IPS-20b (cell line): Measurements from ENCODE around the gene ST6GALNAC1.

Source experiments
- H3K27ac ChIP-seq: one replicate; pipeline ENCODE4 v1.5.1; 2013; ENCODE audit warnings: low read length
- H3K27me3 ChIP-seq: 2 replicates; pipeline ENCODE4 v1.6.1; 2013; ENCODE audit warnings: mild to moderate bottlenecking, low read length, inconsistent platforms; ENCODE audit not compliant: insufficient read depth
- H3K36me3 ChIP-seq: 2 replicates; pipeline ENCODE4 v1.6.1; 2013; ENCODE audit warnings: low read depth, mild to moderate bottlenecking, inconsistent platforms, low read length, moderate library complexity; ENCODE audit not compliant: insufficient read depth
- H3K4me1 ChIP-seq: 2 replicates; pipeline ENCODE4 v1.6.1; 2013; ENCODE audit warnings: mild to moderate bottlenecking, control low read depth, inconsistent platforms, low read length, moderate library complexity; ENCODE audit not compliant: insufficient read depth
- H3K4me3 ChIP-seq: 2 replicates; pipeline ENCODE4 v1.5.1; 2013; ENCODE audit warnings: mild to moderate bottlenecking, low read length, inconsistent platforms
- H3K9ac ChIP-seq: 2 replicates; pipeline ENCODE4 v1.6.1; 2013; ENCODE audit warnings: low read depth, mild to moderate bottlenecking, inconsistent platforms, low read length, moderate library complexity
- H3K9me3 ChIP-seq: 2 replicates; pipeline ENCODE4 v1.6.1; 2013; ENCODE audit warnings: mild to moderate bottlenecking, low read depth, low read length, inconsistent platforms; ENCODE audit not compliant: insufficient read depth

The ST6GALNAC1 gene

DNA sequence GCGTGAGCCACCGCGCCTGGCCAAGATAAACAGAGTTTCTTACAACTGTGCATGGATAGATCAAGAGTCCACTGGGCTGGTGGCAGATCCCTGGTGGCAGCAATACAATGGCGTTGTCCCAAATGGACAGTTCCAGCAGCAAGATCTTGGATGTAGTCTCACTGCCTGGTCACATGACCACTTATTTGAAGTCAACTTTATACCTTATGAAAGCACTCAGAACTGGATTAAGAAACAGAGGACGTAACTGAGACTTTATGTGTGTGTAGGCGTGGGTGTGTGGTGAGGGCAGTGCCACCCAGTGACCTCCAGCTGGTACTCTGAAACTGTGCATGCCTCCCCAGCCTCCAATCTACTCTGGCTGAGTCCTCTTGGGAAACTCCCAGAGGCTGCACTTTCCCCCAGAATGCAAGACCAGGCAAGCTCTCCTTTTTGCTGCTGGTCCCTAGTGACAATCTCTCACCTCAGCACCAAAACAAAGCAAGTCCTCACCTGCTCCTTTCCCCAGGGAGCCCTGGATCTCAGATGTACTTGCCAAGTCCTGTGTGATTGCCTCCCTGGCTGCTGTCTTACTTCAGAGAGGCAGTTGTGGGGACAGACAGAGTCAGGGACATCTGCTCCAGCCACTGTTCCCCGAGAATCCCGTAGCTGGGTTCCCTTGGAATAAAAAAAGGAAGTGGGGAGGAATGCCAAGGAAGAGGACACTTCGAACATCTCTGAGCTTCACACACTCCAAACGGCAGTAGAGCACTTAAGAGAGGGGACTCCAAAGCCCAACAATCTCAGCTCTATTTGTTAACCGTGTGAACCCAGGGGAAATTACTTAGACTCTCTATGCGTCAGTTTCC, 46.2 kb downstream of the ST6GALNAC1 start:
- H3K27ac ChIP-seq: no peak overlapping the region
- no peak overlapping the region for H3K4me3 ChIP-seq
- no peaks in the 10 kb centered on the region for H3K36me3 ChIP-seq
- H3K9me3 ChIP-seq: no peaks in the 10 kb centered on the region
- H3K27me3 ChIP-seq: no peaks in the 10 kb centered on the region
- H3K4me1 ChIP-seq: peaks cover 10% of the 10 kb centered on the region
- H3K9ac ChIP-seq: no peak overlapping the region

DNA sequence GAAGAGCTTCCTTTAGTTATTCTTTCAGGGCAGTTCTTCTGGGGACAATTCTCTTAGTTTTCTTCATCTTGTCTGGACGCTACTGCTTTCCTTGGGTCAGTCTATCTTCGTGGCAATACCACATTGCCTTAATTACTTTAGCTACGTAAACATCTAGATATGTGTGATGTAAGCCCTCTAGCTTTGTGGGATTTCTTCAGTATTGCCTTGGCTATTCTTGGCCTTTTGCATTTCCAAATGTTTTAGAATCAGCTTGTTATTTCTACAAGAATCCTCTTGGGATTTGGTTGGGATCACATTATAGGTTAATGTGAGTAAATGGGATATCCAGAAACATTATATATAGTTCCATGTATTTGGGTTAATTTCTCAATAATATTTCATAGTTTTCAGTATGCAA, 48.9 kb downstream of the ST6GALNAC1 start:
- Histone ChIP-seq H3K27me3 (peaks cover 1% of the 10 kb centered on the region; the same call in 1 of the 2 replicates), H3K9ac (no peak overlapping the region), H3K4me3 (no peak overlapping the region), H3K36me3 (no peaks in the 10 kb centered on the region), H3K9me3 (no peaks in the 10 kb centered on the region), H3K27ac (no peak overlapping the region), H3K4me1 (no peaks in the 10 kb centered on the region)

DNA sequence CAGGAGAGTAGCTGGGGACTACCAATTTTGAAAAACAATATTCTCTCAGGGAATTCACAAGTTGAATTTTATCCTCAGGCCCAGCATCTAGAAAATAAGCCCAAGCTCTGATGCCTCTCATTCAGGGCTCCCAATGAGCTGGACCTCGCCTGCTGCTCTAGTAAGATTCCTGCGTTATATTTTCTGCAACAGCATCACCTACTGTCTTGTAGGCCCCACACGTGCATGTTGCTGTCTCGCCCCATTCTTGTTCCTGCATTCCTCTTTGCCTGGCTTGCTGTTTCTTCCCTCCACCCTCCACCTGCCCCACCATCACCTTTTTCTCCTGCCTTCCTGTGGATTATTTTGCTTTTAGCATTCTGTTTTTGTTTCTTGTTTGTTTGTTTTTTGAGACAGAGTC, 49.6 kb downstream of the ST6GALNAC1 start:
- Histone ChIP-seq H3K9me3 (no peaks in the 10 kb centered on the region), H3K4me1 (no peaks in the 10 kb centered on the region), H3K27ac (no peak overlapping the region), H3K36me3 (no peaks in the 10 kb centered on the region), H3K4me3 (no peak overlapping the region), H3K27me3 (peaks cover 6% of the 10 kb centered on the region; the same call in 1 of the 2 replicates), H3K9ac (no peak overlapping the region)

DNA sequence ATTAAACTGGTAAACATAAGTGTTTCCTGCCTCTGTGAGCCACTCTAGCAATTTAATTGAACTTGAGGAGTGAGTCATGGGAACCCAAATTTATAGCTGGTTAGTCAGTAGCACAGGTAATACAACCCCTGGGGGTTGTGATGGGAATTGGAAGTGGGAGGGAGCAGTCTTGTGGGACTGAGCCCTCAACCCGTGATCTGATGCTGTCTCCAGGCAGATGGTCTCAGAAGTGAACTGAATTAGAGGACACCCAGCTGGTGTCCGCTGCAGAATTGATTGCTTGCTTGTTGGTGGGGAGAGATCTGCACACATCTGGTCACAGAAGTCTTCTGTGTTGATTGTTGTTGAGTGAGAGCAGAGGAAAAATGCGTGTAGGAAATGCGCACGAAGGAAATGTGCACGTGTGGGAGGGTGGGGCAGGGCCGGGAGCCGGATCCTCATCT, 50.2 kb downstream of the ST6GALNAC1 start:
- no peak overlapping the region for H3K9ac ChIP-seq
- no peaks in the 10 kb centered on the region for H3K9me3 ChIP-seq
- H3K4me1 ChIP-seq: no peaks in the 10 kb centered on the region
- no peak overlapping the region for H3K4me3 ChIP-seq
- H3K27ac ChIP-seq: no peak overlapping the region
- no peaks in the 10 kb centered on the region for H3K36me3 ChIP-seq
- H3K27me3 ChIP-seq: peaks cover 11% of the 10 kb centered on the region

DNA sequence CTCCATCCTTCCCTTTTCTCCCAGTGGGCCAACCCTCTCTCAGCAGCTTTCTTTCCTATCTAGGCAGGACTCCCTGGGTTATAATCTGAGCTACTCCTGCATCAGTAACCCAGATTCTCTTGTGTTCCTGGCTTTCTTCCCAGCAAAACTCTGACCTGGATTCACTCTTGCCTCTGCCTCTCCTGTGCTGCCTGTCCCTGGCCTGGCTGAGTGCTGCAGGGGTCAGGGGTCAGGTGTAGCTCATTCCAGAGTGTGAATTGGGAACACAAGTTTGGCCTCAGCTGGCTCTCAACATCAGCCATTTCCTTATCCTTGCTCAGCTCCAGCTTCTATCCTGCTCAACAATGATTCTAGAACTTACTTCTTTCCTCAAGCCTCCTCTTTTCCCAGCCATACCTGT, 55.4 kb downstream of the ST6GALNAC1 start:
- no peak overlapping the region for H3K27ac ChIP-seq

DNA sequence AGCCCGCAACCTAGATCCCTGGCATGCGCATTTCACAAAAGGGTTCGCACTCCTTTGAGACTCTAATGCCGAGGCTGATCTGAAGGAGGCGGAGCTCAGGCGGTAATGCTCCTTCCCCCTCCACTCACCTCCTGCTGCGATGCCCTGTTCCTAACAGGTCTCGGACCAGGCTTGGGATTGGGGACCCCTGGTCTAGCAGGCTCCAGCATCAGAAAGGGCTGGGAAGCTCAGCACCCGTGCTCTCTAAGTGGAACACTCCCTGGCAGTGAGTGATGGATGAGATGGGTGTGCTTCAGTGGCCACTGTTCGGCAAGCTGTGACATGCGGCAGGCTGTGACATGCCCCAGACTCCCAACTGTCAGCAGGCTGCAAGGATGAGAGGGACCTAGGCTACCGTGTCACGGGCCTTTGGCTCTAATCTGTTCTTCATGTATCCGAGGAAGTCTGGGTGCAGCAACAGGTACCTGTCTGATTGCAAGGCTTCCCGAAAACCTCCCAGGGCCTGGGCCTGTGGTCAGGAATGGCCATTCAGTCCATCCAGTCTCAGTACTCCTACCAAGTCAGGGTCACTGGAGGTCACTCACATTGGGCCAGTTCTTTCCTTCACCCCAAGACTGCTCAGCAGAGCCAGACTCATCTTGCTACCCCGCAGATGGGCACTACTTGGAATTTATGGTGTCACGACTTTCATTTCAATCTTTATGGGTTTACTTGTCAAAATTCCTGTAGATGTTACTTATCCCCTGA, 56.6 kb downstream of the ST6GALNAC1 start:
- no peak overlapping the region for H3K27ac ChIP-seq
- H3K36me3 ChIP-seq: no peaks in the 10 kb centered on the region
- no peak overlapping the region for H3K4me3 ChIP-seq

More for the DNA sequence above, 55.4 kb downstream of the ST6GALNAC1 start:
- Histone ChIP-seq H3K4me3 (no peak overlapping the region), H3K9me3 (no peaks in the 10 kb centered on the region), H3K36me3 (no peaks in the 10 kb centered on the region), H3K9ac (no peak overlapping the region), H3K4me1 (no peaks in the 10 kb centered on the region), H3K27me3 (peaks cover 63% of the 10 kb centered on the region)

DNA sequence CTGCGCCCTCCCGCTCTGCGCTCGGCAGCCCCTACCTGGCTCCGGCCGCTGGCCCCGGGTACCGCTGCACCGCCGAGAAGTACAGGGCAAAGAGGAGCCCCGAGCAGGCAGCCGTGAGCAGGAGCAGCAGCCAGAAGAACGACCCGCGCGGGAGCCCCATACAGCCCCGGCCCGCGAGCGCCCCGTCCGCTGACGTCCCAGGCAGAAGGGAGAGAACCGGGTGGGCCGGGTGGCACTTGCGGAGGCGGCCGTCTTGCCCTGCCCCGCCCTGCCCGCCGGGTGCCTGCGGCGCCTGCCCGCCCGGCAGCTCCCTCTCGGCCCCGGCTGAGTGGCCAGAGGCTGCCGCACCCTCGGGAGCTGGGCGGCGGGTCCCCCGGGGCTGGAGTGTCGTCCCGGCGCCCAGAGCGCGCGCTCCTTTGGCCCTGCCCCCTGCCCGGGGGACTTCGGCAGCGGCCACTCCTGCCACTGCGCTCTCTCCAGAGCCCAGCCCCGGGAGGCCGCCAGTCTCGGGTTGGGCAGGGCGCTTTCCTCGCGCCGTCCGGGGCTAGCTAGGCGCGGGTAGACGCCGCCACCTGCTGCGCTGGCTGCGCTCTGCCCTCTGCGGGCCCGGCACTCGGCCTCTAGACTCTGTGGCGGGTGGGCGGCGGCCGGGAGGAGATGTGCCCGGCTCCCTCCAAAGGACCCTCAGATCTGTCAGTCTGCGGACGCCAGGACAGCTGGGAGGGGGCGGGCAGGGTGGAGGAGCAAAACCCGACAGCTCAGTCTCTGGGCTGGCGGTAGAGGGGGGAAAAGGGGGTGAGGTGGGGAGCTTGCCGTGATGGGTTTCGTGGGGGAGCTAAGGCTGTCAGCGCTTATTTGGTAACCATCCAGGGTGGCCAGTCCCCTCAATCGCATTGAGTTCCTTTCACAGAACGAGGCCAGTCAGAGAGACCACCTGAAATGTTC, 57.6 kb downstream of the ST6GALNAC1 start, which contains the start of gene ST6GALNAC2:
TSS of gene ST6GALNAC2 (minus strand) at position 212 of the 945 bp plus-strand sequence. CDS start at position 160, 52 bp downstream.
- H3K27ac ChIP-seq: no peak within 1 kb of the TSS
- H3K9me3 ChIP-seq: no peaks in the 10 kb centered on the region
- peak within 1 kb of the TSS; percentile 41; the same call in 1 of the 2 replicates for H3K9ac ChIP-seq
- H3K27me3 ChIP-seq: peaks cover 77% of the 10 kb centered on the region
- 0 out of 2 replicates have a peak, but pooled peaks cover 3% of the 10 kb centered on the region for H3K4me1 ChIP-seq
- no peaks in the 10 kb centered on the region for H3K36me3 ChIP-seq
- H3K4me3 ChIP-seq: peak within 1 kb of the TSS; percentile 68

More for the DNA sequence above, 56.6 kb downstream of the ST6GALNAC1 start:
- Histone ChIP-seq H3K9ac (no peak overlapping the region), H3K4me1 (no peaks in the 10 kb centered on the region), H3K9me3 (no peaks in the 10 kb centered on the region), H3K27me3 (peaks cover 74% of the 10 kb centered on the region)

DNA sequence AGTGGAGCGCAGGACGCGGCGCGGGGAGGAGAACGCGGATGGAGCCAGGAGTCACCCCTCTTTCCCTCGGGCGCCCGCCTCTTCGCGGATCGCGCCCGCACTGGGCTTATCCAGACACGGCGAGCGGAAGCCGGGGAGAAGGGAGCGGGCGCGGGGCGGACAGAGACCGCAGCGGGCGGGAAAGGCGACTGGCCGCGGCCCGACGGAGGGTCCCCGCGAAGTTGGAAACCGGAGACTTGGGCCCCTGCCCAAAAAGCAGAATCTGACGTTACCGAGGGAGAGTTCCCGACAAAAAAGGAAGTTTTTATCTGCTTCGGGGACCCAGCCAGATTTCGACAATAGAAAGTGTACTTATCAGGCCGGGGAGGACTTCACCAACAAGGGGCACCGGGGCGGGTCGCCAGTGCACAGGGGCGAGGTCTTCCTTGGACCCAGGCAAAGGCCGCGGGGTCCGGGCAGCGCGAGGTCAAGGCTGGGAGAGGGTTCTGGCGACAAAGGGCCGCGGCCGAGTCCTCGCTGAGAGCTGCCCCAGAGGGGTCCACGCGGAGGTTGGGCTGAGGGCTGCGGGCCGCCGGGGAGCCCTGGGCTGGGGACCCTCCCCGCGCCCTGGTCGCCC, 58.4 kb downstream of the ST6GALNAC1 start:
- Histone ChIP-seq H3K9ac (peak overlapping the region; percentile 41; the same call in 1 of the 2 replicates), H3K27ac (no peak overlapping the region), H3K4me3 (peak overlapping the region; percentile 68), H3K27me3 (peaks cover 78% of the 10 kb centered on the region), H3K4me1 (0 out of 2 replicates have a peak, but pooled peaks cover 4% of the 10 kb centered on the region), H3K36me3 (no peaks in the 10 kb centered on the region), H3K9me3 (no peaks in the 10 kb centered on the region)

DNA sequence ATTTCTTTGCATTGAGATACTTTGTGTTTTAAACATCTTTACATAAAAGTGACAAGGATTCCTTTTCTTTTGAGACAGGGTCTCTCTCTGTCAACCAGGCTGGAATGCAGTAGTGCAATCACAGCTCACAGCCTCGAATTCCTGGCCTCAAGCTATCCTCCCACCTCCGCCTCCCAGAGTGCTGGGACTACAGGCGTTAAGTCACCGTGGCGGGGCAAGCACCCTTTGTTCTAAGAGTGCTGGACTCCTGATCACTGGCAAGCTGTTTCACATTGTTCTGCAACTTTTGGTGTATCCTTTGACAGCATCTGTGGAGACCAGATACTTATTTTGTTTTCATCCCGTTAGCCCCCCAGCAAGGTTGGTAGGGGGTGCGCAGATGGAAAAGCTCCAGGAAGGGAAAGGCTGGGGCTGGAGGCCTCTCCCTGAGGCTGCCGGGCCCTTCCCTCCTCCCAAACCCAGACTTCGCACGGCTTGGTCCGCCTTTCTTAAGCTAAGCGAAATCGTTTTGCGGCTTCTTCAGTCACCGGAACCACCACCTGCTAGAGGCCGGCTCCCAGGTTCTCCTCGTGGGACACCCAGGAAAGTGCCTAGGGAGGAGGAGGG, 59.0 kb downstream of the ST6GALNAC1 start:
- Histone ChIP-seq H3K4me3 (peak overlapping the region; percentile 68), H3K27me3 (peaks cover 79% of the 10 kb centered on the region), H3K36me3 (no peaks in the 10 kb centered on the region), H3K27ac (no peak overlapping the region), H3K9me3 (no peaks in the 10 kb centered on the region), H3K9ac (peak overlapping the region; percentile 41; the same call in 1 of the 2 replicates), H3K4me1 (0 out of 2 replicates have a peak, but pooled peaks cover 4% of the 10 kb centered on the region)

DNA sequence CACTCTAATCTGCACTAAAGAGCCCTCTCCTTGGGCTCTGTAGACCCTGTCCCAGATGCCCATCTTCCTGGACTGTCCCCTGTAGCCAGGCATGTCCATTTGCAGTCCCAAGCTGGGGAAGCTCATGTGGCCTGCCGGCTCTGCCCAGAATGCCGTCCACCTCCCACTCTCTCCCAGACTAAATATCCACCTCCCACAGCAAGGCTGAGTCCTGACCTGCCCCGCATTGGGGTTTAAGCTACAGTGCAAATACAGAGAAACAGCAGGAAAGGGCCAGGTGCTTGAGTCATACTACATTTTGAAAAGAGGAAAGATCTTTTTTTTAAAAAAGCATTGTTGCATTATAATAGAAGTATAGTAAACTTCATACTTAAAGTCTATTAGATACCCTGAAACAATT, 60.9 kb downstream of the ST6GALNAC1 start:
- no peaks in the 10 kb centered on the region for H3K36me3 ChIP-seq
- H3K27me3 ChIP-seq: peaks cover 79% of the 10 kb centered on the region
- H3K27ac ChIP-seq: no peak overlapping the region
- no peak overlapping the region for H3K9ac ChIP-seq
- no peak overlapping the region for H3K4me3 ChIP-seq
- no peaks in the 10 kb centered on the region for H3K9me3 ChIP-seq
- H3K4me1 ChIP-seq: 0 out of 2 replicates have a peak, but pooled peaks cover 4% of the 10 kb centered on the region
